Thymus (tissue), 11 donors: ENCODE data around the gene KIAA0753. TPM values are rescaled to one million over a fixed set of nuclear protein-coding genes. Genes with fewer than 3 reads are reported as not detected.

Experiments
- DNase-seq, 9 donors: peaks; one replicate each; pipeline ENCODE4 v3.0.0-alpha.2; 2013; ENCODE audit warnings: low spot score in 9 of 9, low read depth in 6 of 9, missing footprints in 1 of 9
- H3K27ac ChIP-seq, 2 donors: one replicate each; pipeline ENCODE4 v1.5.1; 2013; ENCODE audit warnings: control low read depth in 1 of 2, low read depth in 1 of 2, low read length in 1 of 2, mild to moderate bottlenecking in 1 of 2, moderate library complexity in 1 of 2
- H3K27me3 ChIP-seq, 2 donors: one replicate each; pipeline ENCODE4 v1.5.1; 2013; ENCODE audit warnings: low read length in 1 of 2; ENCODE audit not compliant: control insufficient read depth in 2 of 2, insufficient read depth in 1 of 2
- H3K36me3 ChIP-seq, 2 donors: one replicate each; pipeline ENCODE4 v1.5.1; 2013; ENCODE audit warnings: low read length in 1 of 2, mild to moderate bottlenecking in 1 of 2, moderate library complexity in 1 of 2; ENCODE audit not compliant: control insufficient read depth in 2 of 2, insufficient read depth in 2 of 2
- H3K4me1 ChIP-seq, 2 donors: one replicate each; pipeline ENCODE4 v1.5.1; 2013; ENCODE audit warnings: low read length in 2 of 2; ENCODE audit not compliant: control insufficient read depth in 2 of 2, insufficient read depth in 2 of 2
- H3K4me3 ChIP-seq, 2 donors: one replicate each; pipeline ENCODE4 v1.5.1; 2013; ENCODE audit warnings: low read length in 2 of 2, control low read depth in 1 of 2, mild to moderate bottlenecking in 1 of 2
- H3K9me3 ChIP-seq, 2 donors: one replicate each; pipeline ENCODE4 v1.5.1; 2013; ENCODE audit warnings: low read length in 1 of 2, mild to moderate bottlenecking in 1 of 2; ENCODE audit not compliant: control insufficient read depth in 2 of 2, insufficient read depth in 1 of 2
- WGBS: extraction: QIAGEN DNeasy Blood & Tissue Kit; methylation state at CpG from one replicate; pipeline ENCODE4 v1.1.7; 2013; 5-methylcytosine and 5-hydroxymethylcytosine counted together
- polyA plus RNA-seq: library from polyadenylated mRNA; stranded (reverse); fragments of 200-250 nt; gene quantifications from one replicate; pipeline ENCODE4 v1.2.3, GENCODE V29; 2013
- total RNA-seq: library from RNA; stranded (reverse); fragments of 120-200 nt; gene quantifications from one replicate; pipeline ENCODE4 v1.2.4, GENCODE V29; 2013
- donor health status: healthy.

KIAA0753 gene
- total and polyA plus RNA-seq, 2 donors: 10.8 to 11.8 TPM

- Histone ChIP-seq H3K9me3 (no peaks in the 10 kb centered on the region), H3K4me3 (no peak overlapping the region), H3K36me3 (no peaks in the 10 kb centered on the region), H3K4me1 (peaks cover 0 to 5% of the 10 kb centered on the region in 2 donors), H3K27me3 (peaks cover 0 to 41% of the 10 kb centered on the region in 2 donors), H3K27ac (no peak overlapping the region)
- no peak for DNase-seq
- WGBS: 94% methylated on average over 5 of the region's 5 CpGs
These were observed 41.2 kb upstream of the KIAA0753 start for GRCh38 chr17:6681671-6682070.

- no peaks in the 10 kb centered on the region for H3K36me3 ChIP-seq
- no peak overlapping the region for H3K4me3 ChIP-seq
- H3K9me3 ChIP-seq: no peaks in the 10 kb centered on the region
- no peak overlapping the region for H3K27ac ChIP-seq
- H3K4me1 ChIP-seq: peaks cover 0 to 5% of the 10 kb centered on the region in 2 donors
- DNase-seq: no peak
- WGBS: 87% methylated on average over 4 of the region's 4 CpGs
- peaks cover 2 to 46% of the 10 kb centered on the region in 2 donors for H3K27me3 ChIP-seq
These were observed 40.7 kb upstream of the KIAA0753 start for GRCh38 chr17:6681176-6681575.

- H3K36me3 ChIP-seq: no peaks in the 10 kb centered on the region
- 89% methylated on average over 6 of the region's 6 CpGs for WGBS
- H3K27ac ChIP-seq: no peak overlapping the region
- peaks cover 0 to 5% of the 10 kb centered on the region in 2 donors for H3K4me1 ChIP-seq
- peaks cover 2 to 43% of the 10 kb centered on the region in 2 donors for H3K27me3 ChIP-seq
- no peak overlapping the region for H3K4me3 ChIP-seq
- DNase-seq: no peak
- H3K9me3 ChIP-seq: no peaks in the 10 kb centered on the region
These were observed 38.7 kb upstream of the KIAA0753 start for GRCh38 chr17:6679241-6679640.

GRCh38 chr17:6677946-6678345 lies 37.4 kb upstream of the KIAA0753 start:
- no peaks in the 10 kb centered on the region for H3K9me3 ChIP-seq
- WGBS: 78% methylated on average over 7 of the region's 7 CpGs
- H3K36me3 ChIP-seq: no peaks in the 10 kb centered on the region
- no peak overlapping the region for H3K27ac ChIP-seq
- no peak overlapping the region for H3K4me3 ChIP-seq
- peaks cover 0 to 5% of the 10 kb centered on the region in 2 donors for H3K4me1 ChIP-seq
- DNase-seq: no peak
- H3K27me3 ChIP-seq: peaks cover 2 to 40% of the 10 kb centered on the region in 2 donors

- H3K36me3 ChIP-seq: no peaks in the 10 kb centered on the region
- H3K27me3 ChIP-seq: peaks cover 2 to 37% of the 10 kb centered on the region in 2 donors
- WGBS: 24% methylated on average over 16 of the region's 16 CpGs
- peaks cover 0 to 5% of the 10 kb centered on the region in 2 donors for H3K4me1 ChIP-seq
- H3K27ac ChIP-seq: no peak overlapping the region
- H3K4me3 ChIP-seq: no peak overlapping the region
- DNase-seq: no peak
- no peaks in the 10 kb centered on the region for H3K9me3 ChIP-seq
These were observed 36.8 kb upstream of the KIAA0753 start for GRCh38 chr17:6677158-6677831.

GRCh38 chr17:6676802-6677157 lies 36.3 kb upstream of the KIAA0753 start:
- H3K27me3 ChIP-seq: peaks cover 2 to 36% of the 10 kb centered on the region in 2 donors
- no peak overlapping the region for H3K27ac ChIP-seq
- 77% methylated on average over 6 of the region's 6 CpGs for WGBS

GRCh38 chr17:6675201-6675825 lies 34.8 kb upstream of the KIAA0753 start:
- Histone ChIP-seq H3K27me3 (peaks cover 2 to 30% of the 10 kb centered on the region in 2 donors), H3K27ac (no peak overlapping the region), H3K4me1 (peaks cover 0 to 5% of the 10 kb centered on the region in 2 donors), H3K36me3 (no peaks in the 10 kb centered on the region), H3K9me3 (no peaks in the 10 kb centered on the region), H3K4me3 (no peak overlapping the region)
- 85% methylated on average over 11 of the region's 11 CpGs for WGBS
- no peak for DNase-seq

More at GRCh38 chr17:6676802-6677157, 36.3 kb upstream of the KIAA0753 start:
- DNase-seq: no peak
- Histone ChIP-seq H3K4me1 (peaks cover 0 to 5% of the 10 kb centered on the region in 2 donors), H3K4me3 (no peak overlapping the region), H3K9me3 (no peaks in the 10 kb centered on the region), H3K36me3 (no peaks in the 10 kb centered on the region)

- Histone ChIP-seq H3K9me3 (no peaks in the 10 kb centered on the region), H3K27ac (no peak overlapping the region), H3K4me1 (peaks cover 0 to 5% of the 10 kb centered on the region in 2 donors), H3K36me3 (no peaks in the 10 kb centered on the region), H3K4me3 (no peak overlapping the region), H3K27me3 (peaks cover 2 to 34% of the 10 kb centered on the region in 2 donors)
- no peak for DNase-seq
- WGBS: 96% methylated on average over 13 of the region's 13 CpGs
These were observed 34.1 kb upstream of the KIAA0753 start for GRCh38 chr17:6674586-6674985.

- no peaks in the 10 kb centered on the region for H3K4me1 ChIP-seq
- 93% methylated on average over 7 of the region's 7 CpGs for WGBS
- H3K36me3 ChIP-seq: no peaks in the 10 kb centered on the region
- no peak overlapping the region for H3K4me3 ChIP-seq
- DNase-seq: no peak
- no peak overlapping the region for H3K27ac ChIP-seq
- peaks cover 2 to 23% of the 10 kb centered on the region in 2 donors for H3K27me3 ChIP-seq
- H3K9me3 ChIP-seq: no peaks in the 10 kb centered on the region
These were observed 30.9 kb upstream of the KIAA0753 start for GRCh38 chr17:6671431-6671830.
